WTC11 (cell line): Measurements from ENCODE around the gene SUN2.

Experiments
- ATF3 ChIP-seq: sonication (generic); formaldehyde crosslinking; conservative IDR thresholded peaks from 2 replicates; pipeline ENCODE4 v1.8.1; 2022; ENCODE audit warnings: mild to moderate bottlenecking, missing genetic modification reagents
- CREB1 ChIP-seq: sonication (generic); formaldehyde crosslinking; IDR thresholded peaks from 2 replicates; pipeline ENCODE4 v1.8.0; 2023; ENCODE audit warnings: mild to moderate bottlenecking, missing genetic modification reagents
- CTCF ChIP-seq: fragments of 200-600 bp; IDR thresholded peaks from 2 replicates; pipeline ENCODE4 v1.8.0; 2022; ENCODE audit warnings: antibody characterized with exemption
- E2F1 ChIP-seq: sonication (generic); formaldehyde crosslinking; IDR thresholded peaks from 2 replicates; pipeline ENCODE4 v1.8.0; 2022; ENCODE audit warnings: mild to moderate bottlenecking, missing genetic modification reagents
- ESRRA ChIP-seq: sonication (generic); formaldehyde crosslinking; IDR thresholded peaks from 2 replicates; pipeline ENCODE4 v1.8.1; 2022; ENCODE audit warnings: mild to moderate bottlenecking, missing genetic modification reagents, borderline replicate concordance
- GABPB1 ChIP-seq: sonication (generic); formaldehyde crosslinking; IDR thresholded peaks from 2 replicates; pipeline ENCODE4 v1.8.1; 2023; ENCODE audit warnings: mild to moderate bottlenecking, missing genetic modification reagents
- SP1 ChIP-seq: sonication (generic); formaldehyde crosslinking; conservative IDR thresholded peaks from 2 replicates; pipeline ENCODE4 v1.8.1; 2022; ENCODE audit warnings: missing genetic modification reagents
- TF ChIP-seq, protein P1 (sequence below): sonication (generic); formaldehyde crosslinking; IDR thresholded peaks from 2 replicates; pipeline ENCODE4 v1.8.0; 2023; ENCODE audit warnings: mild to moderate bottlenecking, missing genetic modification reagents

DNA sequence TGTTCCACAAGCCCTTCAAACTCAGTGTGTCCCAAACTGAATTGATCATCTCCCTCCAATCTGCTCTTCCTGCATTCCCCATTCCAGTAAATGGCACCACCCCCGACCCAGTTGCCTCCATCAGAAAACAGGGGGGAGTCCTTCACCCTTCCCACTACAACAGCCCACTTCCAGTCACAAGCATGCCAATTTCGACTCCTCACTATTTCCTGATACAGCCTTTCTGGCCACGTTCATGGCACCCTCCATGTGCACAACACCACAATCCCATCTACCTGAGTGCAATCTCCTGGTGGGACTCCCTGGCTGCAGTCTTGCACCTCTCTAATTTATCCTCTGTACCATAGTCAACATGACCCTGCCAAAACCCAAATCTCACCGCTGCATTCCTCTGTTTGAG is 39.8 kb upstream of the SUN2 start:
- TF ChIP-seq CREB1 (CRISPR knock-in tag), result no peak
- TF ChIP-seq CTCF, result no peak
- TF ChIP-seq, protein P1, sequence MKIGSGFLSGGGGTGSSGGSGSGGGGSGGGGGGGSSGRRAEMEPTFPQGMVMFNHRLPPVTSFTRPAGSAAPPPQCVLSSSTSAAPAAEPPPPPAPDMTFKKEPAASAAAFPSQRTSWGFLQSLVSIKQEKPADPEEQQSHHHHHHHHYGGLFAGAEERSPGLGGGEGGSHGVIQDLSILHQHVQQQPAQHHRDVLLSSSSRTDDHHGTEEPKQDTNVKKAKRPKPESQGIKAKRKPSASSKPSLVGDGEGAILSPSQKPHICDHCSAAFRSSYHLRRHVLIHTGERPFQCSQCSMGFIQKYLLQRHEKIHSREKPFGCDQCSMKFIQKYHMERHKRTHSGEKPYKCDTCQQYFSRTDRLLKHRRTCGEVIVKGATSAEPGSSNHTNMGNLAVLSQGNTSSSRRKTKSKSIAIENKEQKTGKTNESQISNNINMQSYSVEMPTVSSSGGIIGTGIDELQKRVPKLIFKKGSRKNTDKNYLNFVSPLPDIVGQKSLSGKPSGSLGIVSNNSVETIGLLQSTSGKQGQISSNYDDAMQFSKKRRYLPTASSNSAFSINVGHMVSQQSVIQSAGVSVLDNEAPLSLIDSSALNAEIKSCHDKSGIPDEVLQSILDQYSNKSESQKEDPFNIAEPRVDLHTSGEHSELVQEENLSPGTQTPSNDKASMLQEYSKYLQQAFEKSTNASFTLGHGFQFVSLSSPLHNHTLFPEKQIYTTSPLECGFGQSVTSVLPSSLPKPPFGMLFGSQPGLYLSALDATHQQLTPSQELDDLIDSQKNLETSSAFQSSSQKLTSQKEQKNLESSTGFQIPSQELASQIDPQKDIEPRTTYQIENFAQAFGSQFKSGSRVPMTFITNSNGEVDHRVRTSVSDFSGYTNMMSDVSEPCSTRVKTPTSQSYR, result no peak
- TF ChIP-seq E2F1, result no peak
- TF ChIP-seq GABPB1, result no peak
- TF ChIP-seq ESRRA (CRISPR knock-in tag), result no peak
- TF ChIP-seq ATF3 (CRISPR knock-in tag), result no peak
- TF ChIP-seq SP1 (CRISPR knock-in tag), result no peak
